GM06990 (cell line): Measurements from ENCODE around the gene PEX14.
"Not testable (repeated sequence)": the region's sequence is repeated elsewhere in the genome, so short reads cannot be mapped to it uniquely, and the experiment has no call there.

Experiments used
- DNase-seq: peaks from one replicate; pipeline ENCODE4 v3.0.0-alpha.2; 2011; ENCODE audit not compliant: insufficient read length; ENCODE audit errors: extremely low read depth
- H3K27me3 ChIP-seq: replicated peaks from 2 replicates; pipeline ENCODE4 v1.6.0; 2011; ENCODE audit warnings: low read length; ENCODE audit not compliant: control insufficient read depth, insufficient read depth
- H3K36me3 ChIP-seq: 2 replicates; pipeline ENCODE4 v1.5.1; 2011; ENCODE audit warnings: low read length; ENCODE audit not compliant: control insufficient read depth, insufficient read depth
- H3K4me3 ChIP-seq: replicated peaks from 2 replicates; pipeline ENCODE4 v1.5.1; 2011; ENCODE audit warnings: low read depth, mild to moderate bottlenecking, control low read depth, low read length
- TF ChIP-seq, protein P1 (sequence below): IDR thresholded peaks from 2 replicates; pipeline ENCODE4 v1.5.1; 2011; ENCODE audit warnings: low read length, control low read depth, mild to moderate bottlenecking, inconsistent platforms; ENCODE audit not compliant: insufficient read depth, poor library complexity, severe bottlenecking

Gene PEX14

DNA sequence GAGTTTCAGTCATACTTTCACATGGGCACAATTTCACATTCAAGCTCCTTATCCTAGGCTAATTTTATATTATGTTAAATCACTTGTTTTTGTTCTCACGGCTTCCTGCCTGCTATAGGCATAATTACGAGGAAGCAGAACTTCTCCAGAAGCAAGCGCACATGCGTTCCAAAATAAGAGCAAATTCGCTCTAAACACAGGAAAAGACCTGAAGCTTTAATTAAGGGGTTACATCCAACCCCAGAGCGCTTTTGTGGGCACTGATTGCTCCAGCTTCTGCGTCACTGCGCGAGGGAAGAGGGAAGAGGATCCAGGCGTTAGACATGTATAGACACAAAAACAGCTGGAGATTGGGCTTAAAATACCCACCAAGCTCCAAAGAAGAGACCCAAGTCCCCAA lies 25.0 kb upstream of the PEX14 start, which contains the start of gene CORT:
Gene CORT, plus strand, starts transcription at position 281 of the 400 bp plus-strand sequence. CDS start 193 bp downstream, outside the sequence.
- TF ChIP-seq, protein P1, sequence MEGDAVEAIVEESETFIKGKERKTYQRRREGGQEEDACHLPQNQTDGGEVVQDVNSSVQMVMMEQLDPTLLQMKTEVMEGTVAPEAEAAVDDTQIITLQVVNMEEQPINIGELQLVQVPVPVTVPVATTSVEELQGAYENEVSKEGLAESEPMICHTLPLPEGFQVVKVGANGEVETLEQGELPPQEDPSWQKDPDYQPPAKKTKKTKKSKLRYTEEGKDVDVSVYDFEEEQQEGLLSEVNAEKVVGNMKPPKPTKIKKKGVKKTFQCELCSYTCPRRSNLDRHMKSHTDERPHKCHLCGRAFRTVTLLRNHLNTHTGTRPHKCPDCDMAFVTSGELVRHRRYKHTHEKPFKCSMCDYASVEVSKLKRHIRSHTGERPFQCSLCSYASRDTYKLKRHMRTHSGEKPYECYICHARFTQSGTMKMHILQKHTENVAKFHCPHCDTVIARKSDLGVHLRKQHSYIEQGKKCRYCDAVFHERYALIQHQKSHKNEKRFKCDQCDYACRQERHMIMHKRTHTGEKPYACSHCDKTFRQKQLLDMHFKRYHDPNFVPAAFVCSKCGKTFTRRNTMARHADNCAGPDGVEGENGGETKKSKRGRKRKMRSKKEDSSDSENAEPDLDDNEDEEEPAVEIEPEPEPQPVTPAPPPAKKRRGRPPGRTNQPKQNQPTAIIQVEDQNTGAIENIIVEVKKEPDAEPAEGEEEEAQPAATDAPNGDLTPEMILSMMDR = no peak
- no peak for DNase-seq
- no peaks in the 10 kb centered on the region for H3K36me3 ChIP-seq
- no peaks in the 10 kb centered on the region for H3K27me3 ChIP-seq
- no peak within 1 kb of the TSS for H3K4me3 ChIP-seq

DNA sequence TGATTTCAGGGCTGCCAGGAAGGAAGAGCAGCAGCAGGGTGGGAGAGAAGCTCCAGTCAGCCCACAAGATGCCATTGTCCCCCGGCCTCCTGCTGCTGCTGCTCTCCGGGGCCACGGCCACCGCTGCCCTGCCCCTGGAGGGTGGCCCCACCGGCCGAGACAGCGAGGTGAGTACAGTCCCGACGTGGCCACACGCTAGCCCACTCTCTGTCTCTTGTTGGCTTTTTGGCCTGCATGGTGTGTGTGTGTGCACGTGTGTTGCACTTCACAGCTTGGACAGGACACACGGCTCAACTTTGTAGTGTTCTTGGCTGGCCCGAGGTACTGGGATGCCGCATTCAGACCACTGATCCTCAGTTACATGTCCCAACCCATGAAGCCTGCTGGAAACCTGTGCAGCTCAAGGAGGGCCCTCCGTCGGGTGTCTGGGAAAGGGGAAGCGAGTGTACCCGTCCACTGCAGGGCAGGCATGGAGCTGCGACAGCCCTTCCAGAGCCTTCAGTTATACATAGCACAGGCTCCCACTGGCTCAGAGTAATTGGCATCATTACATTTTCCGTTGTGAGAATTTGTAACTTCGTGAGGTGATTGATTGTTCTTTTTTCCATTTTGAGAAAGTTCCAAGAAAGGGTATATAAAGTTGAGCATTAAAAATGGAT lies 24.5 kb upstream of the PEX14 start:
- no peaks in the 10 kb centered on the region for H3K27me3 ChIP-seq
- no peak for DNase-seq
- TF ChIP-seq, protein P1 = no peak
- H3K36me3 ChIP-seq = no peaks in the 10 kb centered on the region
- no peak overlapping the region for H3K4me3 ChIP-seq

GRCh38 chr1:10450836-10451235 lies 23.9 kb upstream of the PEX14 start:
- Histone ChIP-seq H3K27me3 (no peaks in the 10 kb centered on the region), H3K4me3 (no peak overlapping the region), H3K36me3 (no peaks in the 10 kb centered on the region)
- TF ChIP-seq, protein P1 = no peak
- no peak for DNase-seq

DNA sequence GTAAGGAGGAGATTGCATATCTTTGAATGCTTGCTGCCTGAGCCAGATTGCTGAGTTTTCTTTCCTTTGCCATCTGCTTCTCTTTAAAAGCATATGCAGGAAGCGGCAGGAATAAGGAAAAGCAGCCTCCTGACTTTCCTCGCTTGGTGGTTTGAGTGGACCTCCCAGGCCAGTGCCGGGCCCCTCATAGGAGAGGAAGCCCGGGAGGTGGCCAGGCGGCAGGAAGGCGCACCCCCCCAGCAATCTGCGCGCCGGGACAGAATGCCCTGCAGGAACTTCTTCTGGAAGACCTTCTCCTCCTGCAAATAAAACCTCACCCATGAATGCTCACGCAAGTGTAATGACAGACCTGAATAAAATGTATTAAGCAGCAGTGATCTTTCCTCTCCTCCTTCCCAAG lies 23.5 kb upstream of the PEX14 start:
- H3K36me3 ChIP-seq = no peaks in the 10 kb centered on the region
- H3K4me3 ChIP-seq = no peak overlapping the region
- TF ChIP-seq, protein P1 = no peak
- no peaks in the 10 kb centered on the region for H3K27me3 ChIP-seq
- no peak for DNase-seq

GRCh38 chr1:10456048-10456447 lies 18.7 kb upstream of the PEX14 start:
- H3K27me3 ChIP-seq = no peaks in the 10 kb centered on the region
- TF ChIP-seq, protein P1 = no peak
- DNase-seq = no peak
- no peak overlapping the region for H3K4me3 ChIP-seq
- H3K36me3 ChIP-seq = no peaks in the 10 kb centered on the region

GRCh38 chr1:10456661-10457060 lies 18.1 kb upstream of the PEX14 start:
- H3K27me3 ChIP-seq = no peaks in the 10 kb centered on the region
- no peak overlapping the region for H3K4me3 ChIP-seq
- peaks cover 2% of the 10 kb centered on the region for H3K36me3 ChIP-seq
- DNase-seq = no peak
- TF ChIP-seq, protein P1 = no peak

DNA sequence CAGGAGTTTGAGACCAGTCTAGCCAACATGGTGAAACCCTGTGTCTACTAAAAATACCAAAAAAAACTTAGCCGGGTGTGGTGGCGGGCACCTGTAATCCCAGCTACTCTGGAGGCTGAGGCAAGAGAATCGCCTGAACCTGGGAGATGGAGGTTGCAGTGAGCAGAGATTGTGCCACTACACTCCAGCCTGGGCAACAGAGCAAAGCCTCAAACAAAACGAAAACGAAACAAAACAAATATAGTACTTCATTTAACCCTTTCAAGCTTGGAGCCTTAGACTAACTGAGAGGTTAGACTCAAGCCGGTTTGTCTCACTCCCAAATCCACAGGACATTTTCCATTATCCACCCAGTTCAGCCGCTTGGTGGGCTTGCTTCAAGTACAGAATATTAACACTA lies 17.3 kb upstream of the PEX14 start:
- not testable (repeated sequence) for H3K4me3 ChIP-seq, H3K27me3 ChIP-seq, DNase-seq, H3K36me3 ChIP-seq
